HEK293 (cell line): Measurements from ENCODE around the gene MSI2.

Source experiments
- BCL11A ChIP-seq: fragments of 450-650 bp; formaldehyde crosslinking; IDR thresholded peaks from 2 replicates; pipeline ENCODE4 v1.5.1; 2016; ENCODE audit warnings: low read depth, missing biosample characterization, missing genetic modification characterization
- CTCF ChIP-seq: fragments of 450-650 bp; formaldehyde crosslinking; IDR thresholded peaks from 2 replicates; pipeline ENCODE4 v1.5.1; 2016; ENCODE audit warnings: missing biosample characterization, missing genetic modification characterization
- YY1 ChIP-seq: fragments of 450-650 bp; formaldehyde crosslinking; IDR thresholded peaks from 2 replicates; pipeline ENCODE4 v1.5.1; 2018; ENCODE audit warnings: missing biosample characterization, missing genetic modification characterization
- ZNF274 ChIP-seq, 2 experiments: fragments of 200-500 bp in 1 of 2; fragments of 450-650 bp in 1 of 2; sonication (Bioruptor generic) in 1 of 2; formaldehyde crosslinking in 1 of 2; IDR thresholded peaks; 2 replicates each; pipeline versions ENCODE4 v1.5.1 to v1.6.1; 2014 to 2016; ENCODE audit warnings: borderline replicate concordance in 1 of 2, inconsistent platforms in 1 of 2, low read length in 1 of 2, missing biosample characterization in 1 of 2, missing genetic modification characterization in 1 of 2
- ZNF629 ChIP-seq: fragments of 450-650 bp; formaldehyde crosslinking; IDR thresholded peaks from 2 replicates; pipeline ENCODE4 v1.5.1; 2017; ENCODE audit warnings: missing biosample characterization, missing genetic modification characterization

DNA sequence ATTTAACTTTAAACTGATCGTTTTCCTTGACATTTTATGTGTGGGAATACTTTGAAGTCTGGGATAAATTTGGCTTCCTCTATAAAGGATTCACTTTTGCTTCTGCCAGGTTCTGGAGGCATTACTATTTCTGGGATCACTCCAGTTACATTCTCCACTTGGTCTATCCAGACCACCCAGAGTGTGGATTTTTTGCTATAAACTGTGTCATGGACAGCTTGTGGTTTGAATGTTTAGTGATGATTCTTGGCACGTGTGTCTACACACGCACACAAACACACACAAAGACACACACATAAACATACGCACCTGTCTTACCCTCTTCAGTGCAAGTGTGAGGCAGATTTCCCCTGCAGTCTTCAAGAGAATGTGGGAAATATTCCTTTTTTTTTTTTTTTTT lies 27.4 kb upstream of the MSI2 start:
- TF ChIP-seq ZNF274 (IDR thresholded peaks at IDR 0.05; ENCODE audit: low read length) = no peak
- no peak for TF ChIP-seq ZNF274 (tag by site-specific recombination; IDR thresholded peaks at IDR 0.05; ENCODE audit: borderline replicate concordance)
- no peak for TF ChIP-seq CTCF (tag by site-specific recombination)
- no peak for TF ChIP-seq ZNF629 (tag by site-specific recombination)
- TF ChIP-seq BCL11A (tag by site-specific recombination) = no peak
- no peak for TF ChIP-seq YY1 (tag by site-specific recombination)
